ENCODE data around the gene NT5C1B. TPM values are rescaled to one million over a fixed set of nuclear protein-coding genes. Genes with fewer than 3 reads are reported as not detected.

The NT5C1B gene
- polyA plus RNA-seq, 1 donor from 2014 or later, result not detected

GRCh38 chr2:18520451-18521425 is 68.6 kb downstream of the NT5C1B start:
- H3K36me3 ChIP-seq (ENCODE audit: insufficient read depth, low read length), result no peaks in the 10 kb centered on the region
- H3K4me3 ChIP-seq (ENCODE audit: low read length), result no peak overlapping the region
- no peak overlapping the region for H3K4me2 ChIP-seq (ENCODE audit: low read length)
- no peak overlapping the region for H3K9ac ChIP-seq (ENCODE audit: low read length)
- H3K27ac ChIP-seq (ENCODE audit: low read length), result no peak overlapping the region
- no peak overlapping the region for H2AFZ ChIP-seq (ENCODE audit: low read depth, low read length)
- H3K9me3 ChIP-seq (ENCODE audit: low read length), result no peaks in the 10 kb centered on the region
- no peaks in the 10 kb centered on the region for H4K20me1 ChIP-seq (ENCODE audit: insufficient read depth)
- no peaks in the 10 kb centered on the region for H3K9me2 ChIP-seq (ENCODE audit: insufficient read depth, low read length)
- TF ChIP-seq POLR2AphosphoS5 (IDR thresholded peaks at IDR 0.05), result no peak
- no peak for TF ChIP-seq EP300 (conservative IDR thresholded peaks at IDR 0.05; ENCODE audit: poor library complexity, severe bottlenecking)
- TF ChIP-seq MXI1 (conservative IDR thresholded peaks at IDR 0.05; ENCODE audit: poor library complexity, severe bottlenecking), result no peak
- no peak for TF ChIP-seq REST (IDR thresholded peaks at IDR 0.05; ENCODE audit: borderline replicate concordance)
- TF ChIP-seq SMC3 (conservative IDR thresholded peaks at IDR 0.05; ENCODE audit: poor library complexity), result peak; percentile 97
- TF ChIP-seq EZH2 (IDR thresholded peaks at IDR 0.05; ENCODE audit: borderline replicate concordance, insufficient read depth, low read length, poor library complexity, severe bottlenecking), result no peak
- peak; percentile 97 for TF ChIP-seq RAD21 (conservative IDR thresholded peaks at IDR 0.05)
- peak; percentile 97 for TF ChIP-seq CTCF (IDR thresholded peaks at IDR 0.05; ENCODE audit: poor library complexity, severe bottlenecking)
- no peak for TF ChIP-seq TAF1 (IDR thresholded peaks at IDR 0.05; ENCODE audit: low read depth)
- H3K79me2 ChIP-seq (replicated peaks; ENCODE audit: insufficient read depth, low read length), result no peaks in the 10 kb centered on the region
- no peaks in the 10 kb centered on the region for H3K27me3 ChIP-seq (ENCODE audit: insufficient read depth, low read depth, low read length)
- no peaks in the 10 kb centered on the region for H3F3A ChIP-seq (ENCODE audit: insufficient read depth, low read length, poor library complexity, severe bottlenecking)

GRCh38 chr2:18519914-18520450 is 69.4 kb downstream of the NT5C1B start:
- no peak overlapping the region for H3K4me2 ChIP-seq (ENCODE audit: low read length)

More at GRCh38 chr2:18519914-18520450, 69.4 kb downstream of the NT5C1B start:
- Histone ChIP-seq H4K20me1 (ENCODE audit: insufficient read depth) (no peaks in the 10 kb centered on the region), H3K4me3 (ENCODE audit: low read length) (no peak overlapping the region), H3K27me3 (ENCODE audit: insufficient read depth, low read depth, low read length) (no peaks in the 10 kb centered on the region), H3K9me2 (ENCODE audit: insufficient read depth, low read length) (no peaks in the 10 kb centered on the region), H3F3A (ENCODE audit: insufficient read depth, low read length, poor library complexity, severe bottlenecking) (no peaks in the 10 kb centered on the region), H3K36me3 (ENCODE audit: insufficient read depth, low read length) (no peaks in the 10 kb centered on the region), H3K79me2 (replicated peaks; ENCODE audit: insufficient read depth, low read length) (no peaks in the 10 kb centered on the region), H3K9me3 (ENCODE audit: low read length) (no peaks in the 10 kb centered on the region), H3K9ac (ENCODE audit: low read length) (no peak overlapping the region), H2AFZ (ENCODE audit: low read depth, low read length) (no peak overlapping the region), H3K27ac (ENCODE audit: low read length) (no peak overlapping the region)
- TF ChIP-seq REST (IDR thresholded peaks at IDR 0.05; ENCODE audit: borderline replicate concordance) (no peak), SMC3 (conservative IDR thresholded peaks at IDR 0.05; ENCODE audit: poor library complexity) (no peak), TAF1 (IDR thresholded peaks at IDR 0.05; ENCODE audit: low read depth) (no peak), MXI1 (conservative IDR thresholded peaks at IDR 0.05; ENCODE audit: poor library complexity, severe bottlenecking) (no peak), RAD21 (conservative IDR thresholded peaks at IDR 0.05) (no peak), EZH2 (IDR thresholded peaks at IDR 0.05; ENCODE audit: borderline replicate concordance, insufficient read depth, low read length, poor library complexity, severe bottlenecking) (no peak), CTCF (IDR thresholded peaks at IDR 0.05; ENCODE audit: poor library complexity, severe bottlenecking) (no peak), POLR2AphosphoS5 (IDR thresholded peaks at IDR 0.05) (no peak), EP300 (conservative IDR thresholded peaks at IDR 0.05; ENCODE audit: poor library complexity, severe bottlenecking) (no peak)

All from neural cell (in vitro differentiated cells).